T-helper 2 cell treated with Interferon-gamma antibody and Interleukin-4, amounts not matched to agents 100 ng/mL and 5 ng/mL, for 36 hours (primary cell): ENCODE results near the gene ZBTB8A. TPM values are rescaled to one million over a fixed set of nuclear protein-coding genes. Genes with fewer than 3 reads are reported as not detected.

Source experiments
- intact Hi-C: fragments of 100-400 bp; cut with micrococcal nuclease; formaldehyde crosslinking; loops from one replicate; pipeline ENCODE4 v1.15.1; 2023
- total RNA-seq: library from RNA; stranded (reverse); gene quantifications from 2 replicates; pipeline ENCODE4 v1.2.3, GENCODE V29; 2022

ZBTB8A gene
- total RNA-seq, 1 donor from 2014 or later: 0.64 TPM

DNA sequence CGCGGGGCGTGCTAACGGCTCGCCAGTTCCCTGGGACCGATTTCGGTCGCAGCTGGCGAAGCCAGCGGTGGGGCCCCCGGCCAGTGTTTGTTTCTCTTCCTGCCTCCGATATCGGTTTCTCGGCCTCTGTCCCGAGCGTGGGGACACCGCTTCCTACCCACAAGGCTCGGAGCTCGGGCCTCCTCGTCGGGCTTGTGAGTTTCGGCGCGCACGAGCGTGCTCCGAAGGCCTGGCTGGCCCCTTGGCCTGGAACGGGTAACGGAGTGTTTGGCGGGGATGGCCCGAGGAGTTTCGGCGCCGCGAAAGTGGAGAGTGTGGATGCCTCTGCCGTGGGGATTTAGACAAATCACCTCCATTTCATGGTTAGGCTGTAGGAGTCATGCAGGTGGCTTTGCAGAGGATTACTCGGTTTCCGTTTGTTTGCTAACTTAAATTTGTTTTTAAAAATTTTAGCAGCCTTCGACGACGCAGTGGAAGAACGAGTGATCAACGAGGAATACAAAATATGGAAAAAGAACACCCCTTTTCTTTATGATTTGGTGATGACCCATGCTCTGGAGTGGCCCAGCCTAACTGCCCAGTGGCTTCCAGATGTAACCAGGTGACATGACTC lies 112.3 kb downstream of the ZBTB8A start:
- intact Hi-C loops: loop anchor here (1.0 to 10.0 kb wide), 8 partner anchors 24 to 545 kb away; partner anchors contain the start of genes BSDC1 and TXLNA

DNA sequence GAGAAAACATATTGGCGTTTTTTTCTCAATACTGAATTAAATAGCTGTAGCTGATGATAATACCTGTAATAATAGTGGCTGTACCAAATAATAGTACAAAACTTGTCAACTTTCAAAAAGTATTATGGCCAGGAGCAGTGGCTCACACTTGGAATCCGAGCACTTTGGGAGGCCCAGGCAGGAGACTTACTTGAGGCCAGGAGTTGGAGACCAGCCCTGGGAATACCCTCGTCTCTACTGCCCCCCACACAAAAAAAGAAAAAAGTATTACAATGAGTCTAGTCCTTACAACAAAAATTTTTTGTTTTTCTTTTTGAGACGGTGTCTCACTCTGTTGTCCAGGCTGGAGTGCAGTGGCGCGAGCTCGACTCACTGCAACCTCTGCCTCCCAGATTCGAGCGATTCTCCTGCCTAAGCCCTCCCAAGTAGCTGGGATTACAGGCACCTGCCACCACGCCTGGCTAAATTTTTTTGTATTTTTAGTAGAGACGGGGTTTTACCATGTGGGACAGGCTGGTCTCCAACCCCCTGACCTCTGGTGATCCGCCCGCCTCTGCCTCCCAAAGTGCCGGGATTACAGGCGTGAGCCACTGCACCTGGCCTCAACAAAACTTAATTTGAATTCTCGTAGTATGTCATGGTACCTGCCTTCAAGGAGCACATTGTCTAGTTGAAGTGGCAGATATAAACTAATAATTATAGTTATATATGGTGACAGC lies 113.2 kb downstream of the ZBTB8A start:
- intact Hi-C loops: loop anchor here (5.0 to 10.0 kb wide), 2 partner anchors 260 to 332 kb away; partner anchors contain the start of gene BSDC1

Other genes starting within 250 kb of the ZBTB8A start
- 202 and 216 TPM in 2 replicates for gene HDAC1, start 247.3 kb upstream of the ZBTB8A start, total RNA-seq
- gene MARCKSL1, start 203.2 kb upstream of the ZBTB8A start, total RNA-seq: 24.6 and 28.4 TPM in 2 replicates
- 7.3 and 7.9 TPM in 2 replicates for gene FAM229A, start 176.9 kb upstream of the ZBTB8A start, total RNA-seq
- 0.64 and 1.7 TPM in 2 replicates for gene TSSK3, start 176.9 kb upstream of the ZBTB8A start, total RNA-seq
- gene BSDC1, start 145.0 kb upstream of the ZBTB8A start, total RNA-seq: 48.3 and 49.9 TPM in 2 replicates
- not detected in 2 replicates for gene ZBTB8B, start 74.4 kb upstream of the ZBTB8A start, total RNA-seq
- gene ZBTB8OS, start 111.1 kb downstream of the ZBTB8A start, total RNA-seq: 52.9 and 58.4 TPM in 2 replicates
- gene RBBP4, start 111.8 kb downstream of the ZBTB8A start, total RNA-seq: 315 and 316 TPM in 2 replicates
- not detected in 2 replicates for gene SYNC, start 163.3 kb downstream of the ZBTB8A start, total RNA-seq